HG03025 (cell line): ENCODE data around the gene GRAMD2B.

Source experiments
- ATAC-seq: cut with Tn5 transposase; IDR thresholded peaks from one replicate; pipeline ENCODE4 v1.9.1; 2021; ENCODE audit warnings: mild to moderate bottlenecking, moderate library complexity; ENCODE audit not compliant: unreplicated experiment, low FRiP score

The GRAMD2B gene

GRCh38 chr5:126534553-126534952 is 111.3 kb downstream of the GRAMD2B start:
- ATAC-seq = no peak

- no peak for ATAC-seq
Measured at GRCh38 chr5:126535856-126536545, 112.8 kb downstream of the GRAMD2B start.

GRCh38 chr5:126536874-126537273 is 113.7 kb downstream of the GRAMD2B start:
- no peak for ATAC-seq

GRCh38 chr5:126538579-126538978 is 115.4 kb downstream of the GRAMD2B start:
- ATAC-seq = no peak

- no peak for ATAC-seq
Measured at GRCh38 chr5:126540631-126541030, 117.4 kb downstream of the GRAMD2B start.

- ATAC-seq = no peak
Measured at GRCh38 chr5:126542441-126542840, 119.2 kb downstream of the GRAMD2B start.

GRCh38 chr5:126543009-126543408 is 119.8 kb downstream of the GRAMD2B start:
- ATAC-seq = no peak

- ATAC-seq = no peak
Measured at GRCh38 chr5:126543660-126544059, 120.5 kb downstream of the GRAMD2B start.
